ENCODE measurements around the gene SRSF6.
A peak's percentile ranks its signal among the peaks of the same experiment; 100 is the strongest.
"Not testable (repeated sequence)": the region's sequence is repeated elsewhere in the genome, so short reads cannot be mapped to it uniquely, and the experiment has no call there.

Gene SRSF6

DNA sequence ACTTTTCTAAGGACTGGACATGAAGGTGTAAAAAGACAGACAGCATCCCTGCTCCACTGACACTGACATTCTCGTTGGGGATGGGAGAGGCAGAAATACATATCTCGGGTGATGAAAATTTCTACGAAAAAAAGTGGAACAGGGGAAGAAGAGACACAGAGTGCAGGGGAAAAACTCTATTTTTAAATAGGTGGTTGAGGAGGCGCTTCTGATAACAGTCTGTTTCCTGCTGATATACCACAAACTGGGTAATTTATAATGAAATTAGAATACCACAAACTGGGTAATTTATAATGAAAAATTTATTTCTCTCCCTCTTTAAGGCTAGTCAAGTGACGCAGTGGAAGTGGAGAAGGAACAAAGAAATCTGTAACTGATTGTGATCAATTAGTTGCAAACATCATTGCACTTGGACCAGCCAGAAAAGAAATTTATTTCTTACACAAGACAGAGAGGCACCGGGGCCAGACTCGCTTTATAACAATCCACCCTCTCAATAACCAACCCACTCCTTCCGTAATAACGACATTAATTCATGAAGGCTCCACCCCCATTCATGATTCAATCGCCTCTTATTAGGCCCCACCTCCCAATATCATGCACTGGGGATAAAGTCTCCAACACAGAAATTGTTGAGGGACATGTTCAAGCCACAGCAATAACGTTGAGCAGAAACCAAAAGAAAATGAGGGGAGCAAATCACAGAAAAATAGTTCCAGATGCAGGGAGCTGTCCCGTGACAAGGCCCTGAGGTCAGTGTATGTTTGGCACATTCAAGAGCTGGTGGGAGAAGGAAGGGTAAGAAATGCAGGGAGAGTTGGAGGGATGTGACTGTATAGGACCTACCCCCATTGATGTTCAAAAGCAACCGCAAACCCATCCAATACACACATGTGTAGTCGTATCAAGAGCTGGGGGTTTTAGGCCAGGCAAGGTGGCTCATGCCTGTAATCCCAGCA is 6.6 kb upstream of the SRSF6 start:
- no peak for DNase-seq

DNA sequence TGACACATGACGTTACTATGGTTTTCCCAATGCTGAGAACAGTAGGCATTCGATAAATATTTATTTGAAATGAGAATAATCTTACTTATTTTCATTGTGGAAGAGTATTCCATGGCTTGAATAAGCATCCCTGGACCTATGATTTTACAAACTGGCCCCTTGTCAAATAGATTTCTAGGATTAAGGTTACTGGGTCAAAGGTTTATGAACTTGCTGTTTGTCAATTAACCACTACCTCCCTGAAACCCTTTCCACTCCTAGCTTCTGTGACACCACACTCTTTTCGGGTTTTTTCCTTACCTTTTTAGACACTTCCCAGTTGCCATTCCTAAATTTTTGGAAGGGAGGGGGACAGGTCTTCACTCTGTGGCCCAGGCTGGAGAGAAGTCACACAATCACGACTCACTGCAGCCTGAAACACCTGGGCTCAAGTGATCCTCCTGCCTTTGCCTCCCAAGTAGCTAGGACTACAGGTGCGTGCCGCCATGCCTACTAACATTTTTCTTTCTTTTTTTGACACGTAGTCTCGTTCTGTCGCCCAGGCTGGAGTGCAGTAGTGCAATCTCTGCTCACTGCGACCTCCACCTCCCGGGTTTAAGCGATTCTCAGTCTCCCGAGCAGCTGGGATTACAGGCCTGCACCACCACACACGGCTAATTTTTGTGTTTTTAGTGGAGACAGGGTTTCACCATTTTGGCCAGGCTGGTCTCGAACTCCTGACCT is 5.1 kb upstream of the SRSF6 start:
- no peak for DNase-seq

- DNase-seq = not testable (repeated sequence)
Measured at GRCh38 chr20:43456252-43456651, 1.4 kb upstream of the SRSF6 start.

- DNase-seq = peak; percentile 87
Measured at GRCh38 chr20:43456809-43457639, 672 bp upstream of the SRSF6 start.

GRCh38 chr20:43458422-43458924 is 777 bp downstream of the SRSF6 start:
- peak; percentile 30 for DNase-seq

DNA sequence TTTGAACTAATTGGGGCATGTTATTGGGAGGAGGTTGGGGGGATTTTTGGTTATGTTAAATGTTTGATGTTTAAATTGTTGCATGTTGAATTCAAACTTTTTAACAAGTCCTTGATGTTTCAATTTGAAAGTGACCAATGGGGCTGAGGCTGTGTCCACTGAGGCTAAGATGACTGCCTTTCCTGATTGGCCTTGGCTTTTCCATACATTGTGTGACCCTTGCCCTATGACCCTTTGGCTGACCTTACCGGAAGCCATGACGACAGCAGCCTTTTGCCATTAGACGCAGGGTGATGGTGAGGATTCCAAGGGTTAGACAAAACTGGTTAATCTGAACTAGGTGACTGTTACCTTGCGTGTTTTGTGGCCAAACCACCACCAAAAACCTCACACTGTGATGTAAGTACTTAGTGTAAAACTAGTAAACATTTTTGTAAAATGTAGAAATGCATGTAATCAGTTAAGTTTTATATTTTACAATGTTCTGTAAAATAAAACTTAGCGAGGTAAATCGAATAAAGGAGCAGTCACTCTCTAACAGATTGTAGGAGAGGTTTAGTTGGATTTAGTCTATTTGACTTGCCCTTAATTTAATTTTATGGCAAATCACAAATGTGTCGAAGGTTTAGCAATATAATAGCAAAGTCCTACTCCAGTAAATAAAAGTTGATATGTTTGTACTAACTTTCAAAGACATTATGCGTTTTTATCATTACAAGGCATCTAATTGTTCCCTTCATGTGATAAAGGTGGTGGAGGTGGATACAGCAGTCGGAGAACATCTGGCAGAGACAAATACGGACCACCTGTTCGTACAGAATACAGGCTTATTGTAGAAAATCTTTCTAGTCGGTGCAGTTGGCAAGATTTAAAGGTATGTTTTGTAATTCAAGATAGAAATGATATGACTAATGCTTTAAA is 1.6 kb downstream of the SRSF6 start:
- DNase-seq = no peak

GRCh38 chr20:43460172-43460829 is 2.6 kb downstream of the SRSF6 start:
- DNase-seq = no peak

GRCh38 chr20:43460830-43461200 is 3.1 kb downstream of the SRSF6 start:
- no peak for DNase-seq

DNA sequence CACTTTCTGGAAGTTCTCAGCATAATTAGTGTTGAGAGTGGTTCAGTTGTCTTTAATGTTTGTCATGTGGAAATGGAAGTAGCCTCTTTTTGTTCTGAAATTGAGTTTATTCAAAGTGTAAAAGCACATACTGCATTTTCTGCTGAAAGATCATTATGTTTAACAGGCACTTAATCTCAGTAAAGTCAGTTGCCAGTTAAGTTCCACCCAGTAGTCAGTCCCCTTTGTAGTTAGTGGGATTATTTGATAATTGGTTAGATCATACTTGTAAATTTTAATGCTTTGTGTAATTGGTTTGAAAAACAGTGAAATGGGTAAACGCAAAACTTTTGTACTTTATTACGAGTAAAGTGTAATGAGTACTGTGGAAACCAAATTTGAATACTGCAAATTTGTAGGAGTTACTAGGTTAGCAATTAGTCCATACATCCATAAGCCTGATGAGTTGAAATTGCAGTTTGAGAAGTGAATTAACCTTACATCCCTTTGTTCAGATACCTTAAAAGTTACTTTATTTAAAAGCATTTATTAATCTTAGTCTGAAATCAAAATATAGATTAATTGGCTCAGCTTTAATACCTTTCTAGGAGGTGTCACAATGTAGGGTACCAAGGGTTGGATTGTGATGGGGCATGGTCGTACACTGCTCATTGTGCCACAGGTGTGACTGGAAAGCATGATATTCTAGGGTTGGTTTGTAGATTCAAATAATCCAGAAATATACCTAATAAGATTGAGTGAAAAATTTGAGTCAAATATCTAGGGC is 4.4 kb downstream of the SRSF6 start:
- no peak for DNase-seq

DNA sequence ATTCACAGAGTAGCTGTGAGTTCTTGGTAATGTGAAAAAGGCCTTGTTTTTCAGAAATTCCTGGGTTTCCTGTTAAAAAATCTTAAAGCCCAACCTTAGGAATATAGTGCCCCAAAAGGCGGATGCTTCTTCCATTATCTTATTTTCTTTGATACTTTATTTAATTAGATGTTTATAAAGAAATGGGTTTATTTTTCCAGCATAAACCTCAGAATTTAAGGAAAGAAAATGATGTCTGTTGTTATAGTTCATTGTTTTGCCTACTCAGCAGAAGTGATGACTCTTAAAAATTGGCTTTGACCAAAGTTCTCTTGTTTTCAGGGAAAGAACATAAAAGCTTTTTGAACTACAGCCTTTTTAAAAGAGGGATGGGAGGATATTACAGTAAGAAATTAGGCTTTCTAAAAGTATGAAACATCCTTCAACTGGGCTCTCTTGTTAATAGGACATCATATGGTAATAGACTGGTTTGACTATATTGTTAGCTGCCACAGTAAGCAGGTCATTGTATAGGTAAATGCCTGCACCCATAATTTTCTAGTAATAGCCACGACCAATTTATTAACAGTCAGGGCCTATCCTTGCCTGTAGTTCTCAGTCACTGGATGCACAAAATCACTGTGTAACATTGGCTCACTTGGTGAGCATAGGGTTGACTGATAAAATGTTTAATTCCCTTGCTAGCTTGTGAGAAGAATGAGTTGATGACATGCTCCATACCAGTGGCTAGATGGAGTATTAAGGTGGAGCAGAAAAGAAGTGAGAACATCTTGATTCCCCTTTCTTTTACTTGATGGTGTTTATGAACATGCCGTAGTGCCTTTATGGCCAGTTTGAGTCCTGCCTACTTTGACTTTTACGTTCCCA is 5.2 kb downstream of the SRSF6 start:
- DNase-seq = no peak

DNA sequence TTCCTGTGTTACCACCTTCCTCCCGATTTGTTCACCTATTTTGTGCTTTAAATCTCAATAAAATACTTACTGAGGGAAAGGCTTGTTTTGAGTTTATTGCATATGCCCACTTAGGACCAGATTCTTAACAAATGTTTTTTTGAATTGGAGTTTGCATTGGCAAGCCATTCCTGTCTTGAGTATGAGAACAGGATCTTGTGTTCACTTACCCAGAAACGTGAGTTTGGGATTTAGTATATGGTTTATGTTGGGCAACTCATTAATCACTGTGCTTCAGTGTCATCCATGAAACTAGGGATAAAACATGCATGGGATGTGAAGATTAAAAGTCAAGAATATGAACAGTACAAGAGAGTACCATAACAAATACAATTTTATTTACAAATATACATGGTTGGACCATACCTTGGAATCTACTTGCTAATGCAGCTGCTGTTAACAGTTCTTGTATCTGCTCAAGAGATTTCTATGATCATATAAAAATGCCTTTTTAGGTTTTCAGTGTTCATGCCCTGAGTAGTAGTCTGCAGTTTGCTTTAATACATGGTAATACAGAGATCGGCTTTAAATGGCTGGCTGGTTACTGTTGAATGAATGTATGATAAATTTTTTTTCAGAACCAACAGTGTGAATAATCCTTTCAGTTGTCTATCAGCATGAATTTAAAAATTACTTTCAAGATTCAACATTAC is 6.0 kb downstream of the SRSF6 start:
- no peak for DNase-seq

- DNase-seq = no peak
Measured at GRCh38 chr20:43464219-43464790, 6.6 kb downstream of the SRSF6 start.

- no peak for DNase-seq
Measured at GRCh38 chr20:43465625-43465943, 7.9 kb downstream of the SRSF6 start.

- DNase-seq = no peak
Measured at GRCh38 chr20:43467589-43467988, 9.9 kb downstream of the SRSF6 start.

DNA sequence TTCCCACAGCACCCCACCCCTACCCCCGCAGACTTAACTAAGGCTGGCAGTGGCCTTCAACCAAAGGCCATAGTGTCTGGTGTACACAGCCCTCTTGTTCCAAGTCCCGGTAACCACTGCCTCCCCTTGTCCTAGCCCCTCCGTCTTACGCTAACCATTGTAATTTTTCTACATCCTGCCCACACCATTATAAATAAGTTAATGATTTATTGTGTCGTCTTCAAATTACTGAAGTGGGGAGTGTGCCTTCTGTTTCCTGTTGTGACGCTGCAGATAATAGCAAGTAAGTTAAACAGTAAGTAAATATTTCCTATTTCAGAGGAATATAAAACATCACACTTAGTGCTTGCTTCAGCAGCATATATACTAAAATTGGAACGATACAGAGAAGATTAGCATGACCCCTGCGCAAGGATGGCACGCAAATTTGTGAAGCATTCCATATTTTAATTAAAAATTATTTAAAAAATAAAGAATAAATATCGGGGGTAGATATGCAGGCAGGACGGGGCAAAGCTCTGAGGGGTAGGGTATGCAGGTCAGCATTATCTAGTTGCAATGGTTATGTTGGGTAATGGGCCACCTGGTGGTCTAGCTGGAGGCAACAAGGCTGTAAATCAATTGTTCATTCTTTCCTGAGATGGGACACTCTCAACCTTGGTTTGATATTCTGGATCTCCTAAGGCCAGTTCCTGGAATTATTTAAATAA is 15.1 kb downstream of the SRSF6 start:
- DNase-seq = no peak

DNA sequence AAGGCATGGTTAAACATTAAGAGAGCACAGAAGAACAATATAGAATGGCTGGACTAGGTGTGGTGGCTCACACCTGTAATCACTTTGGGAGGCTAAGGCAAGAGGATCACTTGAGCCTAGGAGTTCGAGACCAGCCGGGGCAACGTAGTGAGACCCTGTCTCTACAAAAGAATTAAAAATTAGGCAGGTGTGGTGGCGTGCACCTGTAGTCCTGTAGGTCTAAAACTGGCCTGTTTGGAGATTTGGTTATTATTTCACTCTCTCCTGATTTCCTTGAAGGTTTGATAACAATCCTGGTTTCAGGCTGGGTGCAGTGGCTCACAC is 15.6 kb downstream of the SRSF6 start:
- no peak for DNase-seq

GRCh38 chr20:43477193-43477592 is 19.5 kb downstream of the SRSF6 start:
- no peak for DNase-seq

DNA sequence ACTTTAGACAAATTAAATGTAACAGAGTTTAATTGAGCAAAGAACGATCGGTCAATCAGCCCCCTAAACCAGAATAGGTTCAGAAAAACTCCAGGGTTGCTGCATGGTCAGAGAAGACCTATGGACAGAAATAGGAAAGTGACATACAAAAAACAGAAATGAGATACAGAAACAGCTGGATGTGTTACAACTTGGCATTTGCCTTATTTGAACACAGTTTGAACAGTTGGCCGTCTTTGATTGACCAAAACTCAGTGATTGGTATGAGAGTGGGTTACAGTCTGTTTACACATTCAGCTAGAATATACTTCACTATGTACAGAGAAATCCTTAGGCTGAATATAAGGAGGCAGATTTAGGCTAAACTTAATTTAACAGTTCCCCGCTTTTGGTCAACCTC is 19.9 kb downstream of the SRSF6 start:
- no peak for DNase-seq

All from CD4-positive, alpha-beta T cell treated with Interleukin-15 for 1 hour (primary cell).